Kasumi-1 (cell line): ENCODE results near the gene ARHGEF33.
"Not testable (repeated sequence)": the region's sequence is repeated elsewhere in the genome, so short reads cannot be mapped to it uniquely, and the experiment has no call there.

Experiments
- DNase-seq, 2 experiments: peaks; one replicate each; lab custom pipeline; 2025; lab: John Stamatoyannopoulos, UW

The ARHGEF33 gene

DNA sequence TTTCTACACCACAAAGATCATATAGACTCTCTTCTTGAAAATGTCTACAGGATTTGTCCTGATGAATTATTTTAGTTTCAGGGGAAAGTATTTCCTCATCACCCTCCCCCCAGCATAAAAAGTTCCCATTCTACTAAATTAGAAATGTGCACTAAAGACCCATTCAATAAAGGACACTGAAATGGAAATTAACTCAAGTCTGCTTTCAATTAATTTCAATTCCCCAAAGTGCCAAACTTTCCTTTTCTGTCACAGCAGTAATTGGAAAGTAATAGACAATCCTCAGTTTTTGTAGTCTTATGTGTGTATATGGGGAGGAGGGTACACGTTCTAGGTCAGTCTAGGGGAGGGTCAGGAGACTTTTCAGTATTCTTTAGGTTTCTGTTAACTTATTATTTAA, 21.5 kb downstream of the ARHGEF33 start:
- no peak for DNase-seq

DNA sequence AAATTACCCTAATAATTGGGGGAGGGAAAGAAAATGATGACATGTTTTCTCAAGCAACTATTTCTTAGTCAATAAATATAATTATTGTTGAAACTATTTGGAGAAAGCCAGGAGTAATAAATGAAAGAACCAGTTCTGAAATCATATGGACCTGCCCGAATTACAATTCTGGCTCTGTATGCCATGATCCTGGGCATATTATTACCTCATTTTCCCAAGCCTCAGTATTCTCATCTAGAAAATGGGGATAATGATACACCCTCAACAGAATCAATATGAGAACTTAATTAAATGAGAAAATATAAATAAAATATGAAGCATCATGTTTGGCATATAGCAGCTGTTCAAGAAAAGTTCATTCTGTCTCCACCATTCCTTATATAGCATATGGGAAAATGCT, 22.9 kb downstream of the ARHGEF33 start:
- no peak for DNase-seq

DNA sequence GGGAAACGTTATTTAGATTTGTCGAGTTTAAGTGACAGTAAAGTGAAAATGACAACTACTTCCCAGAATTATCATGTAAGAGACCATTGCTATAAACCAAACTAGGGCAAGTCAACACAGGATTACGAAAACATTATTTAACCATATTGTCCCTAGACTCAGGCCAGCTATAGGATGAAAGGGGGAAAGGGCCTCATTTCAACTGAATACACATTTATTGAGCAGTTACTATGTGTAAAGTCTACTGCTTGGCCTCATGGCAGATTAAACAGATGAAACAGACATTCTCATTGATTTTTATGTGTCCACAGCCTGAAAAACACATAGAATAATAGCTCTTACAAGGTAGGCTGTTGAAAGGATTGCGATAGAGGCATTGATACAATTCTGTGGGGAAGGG, 32.7 kb downstream of the ARHGEF33 start:
- DNase-seq: no peak

DNA sequence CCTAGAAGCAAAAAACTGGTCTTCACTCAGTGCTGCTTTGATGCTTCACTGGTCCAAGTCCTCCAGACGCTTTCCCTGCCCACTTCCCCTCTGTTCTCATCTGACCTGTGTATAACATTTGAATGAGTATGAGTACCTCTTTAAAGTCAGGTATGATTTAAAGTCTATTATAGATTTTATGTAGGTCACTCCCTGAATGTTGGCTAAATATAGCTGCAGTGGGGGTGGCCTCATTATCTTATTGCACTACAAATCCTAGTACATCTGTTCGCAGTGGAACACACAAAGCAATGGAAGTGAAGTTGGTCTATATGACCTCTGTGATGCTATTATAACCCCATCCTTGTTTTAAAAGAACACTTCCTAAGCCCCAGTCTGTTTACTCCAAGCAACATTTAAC, 33.2 kb downstream of the ARHGEF33 start:
- no peak for DNase-seq

DNA sequence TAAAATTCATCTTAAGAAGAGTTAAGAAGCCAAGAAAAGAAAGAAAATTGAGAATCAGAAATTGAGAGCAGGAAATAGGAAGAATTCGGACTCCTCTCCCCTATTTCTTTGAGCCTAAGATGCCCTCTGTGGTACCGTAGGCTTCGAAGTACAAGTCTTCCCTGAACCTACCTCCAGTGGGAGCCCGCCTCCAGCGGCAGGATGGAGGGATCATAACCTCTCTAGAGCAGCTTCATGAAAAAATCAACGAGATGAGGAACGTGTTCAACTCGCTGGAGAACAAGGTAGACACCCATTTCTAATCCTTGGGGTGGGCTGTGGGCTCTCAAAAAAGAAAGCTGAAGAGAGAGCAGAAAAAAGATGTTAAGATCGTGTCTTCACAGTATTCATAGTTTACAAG, 36.3 kb downstream of the ARHGEF33 start:
- DNase-seq: no peak

DNA sequence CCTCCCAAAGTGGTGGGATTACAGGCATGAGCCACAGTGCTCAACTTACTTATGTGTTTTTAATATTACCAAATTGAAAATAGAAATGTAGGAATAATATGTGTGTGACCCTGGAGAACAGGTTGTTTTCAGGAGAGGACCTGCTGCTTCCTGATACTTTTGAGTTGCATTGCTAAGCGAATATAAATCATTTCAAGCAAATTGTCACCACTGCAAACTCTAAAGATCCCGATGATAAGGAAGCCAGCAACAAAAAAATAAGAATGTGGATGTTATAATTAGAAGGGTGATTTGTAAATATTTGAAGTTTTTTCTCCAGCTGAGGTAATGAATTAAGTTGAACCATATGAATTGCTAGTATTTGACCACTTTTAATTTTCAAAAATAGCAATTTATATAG, 40.9 kb downstream of the ARHGEF33 start:
- no peak for DNase-seq

DNA sequence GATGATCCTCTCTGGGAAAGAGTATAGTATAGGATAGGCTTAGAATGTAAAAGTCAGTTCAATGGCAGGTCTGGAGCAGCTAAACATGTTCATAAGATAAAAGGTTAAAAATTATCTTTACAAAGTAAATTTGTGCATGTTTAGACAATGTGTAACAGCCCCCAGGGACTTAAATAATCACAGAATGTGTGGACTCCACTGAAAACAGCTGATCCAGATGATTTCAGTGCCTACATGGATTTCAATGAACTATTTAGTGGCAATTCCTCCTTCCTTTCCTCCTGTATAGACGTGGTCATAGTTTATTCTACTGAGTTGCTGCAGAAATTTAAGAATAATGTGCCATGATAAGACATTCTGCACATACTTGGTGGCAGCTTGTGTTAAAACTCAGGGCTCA, 42.9 kb downstream of the ARHGEF33 start:
- no peak for DNase-seq

DNA sequence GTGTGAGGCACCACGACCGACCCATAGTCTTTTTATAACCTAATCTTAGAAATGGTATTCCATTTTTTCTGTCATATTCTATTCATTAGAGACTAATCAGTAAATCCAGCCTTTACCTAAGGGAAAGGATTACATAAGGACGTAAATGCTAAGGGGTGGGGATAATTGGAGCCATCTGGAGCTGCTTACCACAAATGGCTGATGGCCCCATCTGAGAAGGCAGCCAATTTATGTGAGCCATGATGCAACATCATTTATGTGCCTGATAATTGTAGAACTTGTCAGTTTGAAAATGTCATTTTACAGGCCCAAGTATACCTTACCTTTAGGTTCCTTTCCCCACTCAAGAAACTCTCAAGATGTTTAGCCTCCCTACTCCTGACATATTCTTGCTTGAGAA, 44.0 kb downstream of the ARHGEF33 start:
- no peak for DNase-seq

DNA sequence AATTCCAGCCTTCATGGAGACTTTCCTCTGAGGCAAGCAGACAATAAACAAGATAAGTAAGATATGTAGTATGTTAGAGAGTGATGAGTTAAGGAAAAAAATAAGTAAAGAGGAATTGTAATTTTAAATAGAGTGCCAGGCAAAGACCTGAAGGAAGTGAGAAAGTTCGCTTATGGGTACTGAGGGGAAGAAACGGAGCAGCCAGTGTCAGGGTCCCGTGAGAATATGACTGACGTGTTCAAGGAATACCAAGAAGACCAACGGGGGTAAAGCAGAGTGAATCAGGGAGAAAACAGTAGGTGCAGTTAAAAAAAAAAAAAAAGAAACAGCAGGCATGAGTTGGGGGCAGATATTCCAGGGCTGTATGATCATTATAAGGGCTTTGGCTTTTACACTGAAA, 45.1 kb downstream of the ARHGEF33 start:
- no peak for DNase-seq

DNA sequence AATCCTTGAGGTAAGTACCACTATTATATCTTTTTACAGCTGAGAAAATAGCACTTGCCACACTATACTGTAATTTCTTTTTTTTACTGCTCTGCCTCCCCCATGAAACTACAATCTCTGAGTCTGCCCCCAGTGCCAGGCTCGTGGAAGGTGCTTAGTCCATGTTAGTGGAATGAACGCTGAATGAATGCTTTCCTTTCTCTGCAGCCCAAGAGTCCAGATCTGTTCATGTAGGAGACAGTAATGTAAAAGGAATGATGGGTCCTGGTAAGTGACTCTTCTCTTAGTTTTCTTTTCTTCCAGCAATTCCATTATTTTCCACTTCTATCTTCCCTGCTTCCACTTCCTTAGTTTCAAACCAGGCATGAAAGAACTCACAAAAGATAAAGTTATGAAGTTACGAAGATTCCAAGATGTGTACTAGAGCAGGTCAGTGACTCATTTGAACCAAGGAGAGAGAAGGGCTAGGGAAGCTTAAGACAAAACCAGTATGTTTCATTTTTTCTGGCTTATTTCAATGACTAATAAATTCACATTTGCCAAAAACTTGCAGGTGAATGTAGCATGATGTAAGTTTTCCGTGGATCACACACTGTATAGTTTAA, 46.0 kb downstream of the ARHGEF33 start:
- DNase-seq: no peak

DNA sequence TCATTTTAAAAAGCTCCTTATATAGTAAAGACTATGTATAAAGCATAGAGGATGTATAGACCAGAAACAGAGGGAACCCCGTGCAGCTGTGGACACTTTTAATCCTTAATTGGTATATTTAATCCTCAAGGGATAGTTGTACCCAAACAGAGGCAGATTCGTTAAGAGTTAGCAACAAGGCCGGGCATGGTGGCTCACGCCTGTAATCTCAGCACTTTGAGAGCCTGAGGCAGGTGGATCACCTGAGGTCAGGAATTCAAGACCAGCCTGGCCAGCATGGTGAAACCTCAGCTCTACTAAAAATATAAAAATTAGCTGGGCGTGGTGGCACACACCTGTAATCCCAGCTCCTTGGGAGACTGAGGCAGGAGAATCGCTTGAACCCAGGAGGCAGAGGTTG, 46.8 kb downstream of the ARHGEF33 start:
- not testable (repeated sequence) for DNase-seq

DNA sequence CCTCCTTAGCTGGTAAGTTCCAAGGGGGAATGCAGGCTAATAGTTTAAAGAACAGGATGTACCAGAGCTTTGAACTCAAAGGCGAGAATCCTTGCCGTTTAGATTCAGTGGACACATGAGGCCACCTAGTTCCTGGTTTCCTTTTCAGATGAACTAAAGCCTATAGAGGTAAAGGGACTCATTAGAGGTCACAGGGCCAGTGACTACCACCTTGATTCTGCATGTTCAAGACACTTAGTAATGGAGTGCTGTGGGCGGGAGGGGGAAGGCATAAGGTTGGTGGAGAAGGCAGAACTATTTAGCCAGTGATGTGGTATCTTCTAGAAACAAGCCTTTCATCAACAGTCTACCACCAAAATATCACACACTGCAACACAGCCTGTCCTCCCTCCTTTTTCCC, 47.9 kb downstream of the ARHGEF33 start:
- no peak for DNase-seq

DNA sequence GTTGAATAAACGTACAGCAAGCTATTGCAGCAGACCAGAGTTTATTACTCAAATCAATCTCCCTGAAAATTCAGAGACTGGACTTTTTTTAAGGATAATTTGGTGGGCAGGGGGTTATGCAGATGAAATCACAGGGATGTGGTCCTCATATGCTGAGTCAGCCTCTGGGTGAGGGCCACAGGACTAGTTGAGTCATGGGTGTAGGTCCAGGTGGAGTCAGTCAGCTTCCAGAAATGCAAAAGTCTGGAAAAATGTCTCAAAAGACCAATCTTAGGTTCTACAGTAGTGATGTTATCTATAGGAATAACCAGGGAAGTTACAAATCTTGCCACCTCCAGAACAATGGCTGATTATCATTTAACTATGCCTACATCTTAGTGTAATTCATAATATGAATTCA, 51.1 kb downstream of the ARHGEF33 start:
- DNase-seq: no peak

DNA sequence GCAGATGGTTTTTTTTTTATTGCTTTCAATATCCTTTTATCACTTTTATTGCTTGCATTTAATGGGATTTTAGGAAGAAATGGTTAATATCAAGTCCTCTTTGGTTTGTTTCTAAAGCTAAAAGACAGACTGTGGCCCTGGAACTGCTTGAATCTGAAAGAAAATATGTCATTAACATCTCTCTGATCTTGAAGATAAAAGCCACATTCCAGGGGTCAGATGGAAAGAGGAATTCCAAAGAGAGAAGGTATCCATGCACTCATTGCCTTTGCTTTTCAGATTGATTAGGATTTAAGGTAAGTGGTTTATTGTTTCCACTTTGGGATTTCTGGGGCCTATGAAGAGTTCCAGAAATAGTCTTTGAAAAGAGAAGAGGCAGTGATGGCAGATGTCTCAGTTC, 54.1 kb downstream of the ARHGEF33 start:
- no peak for DNase-seq

DNA sequence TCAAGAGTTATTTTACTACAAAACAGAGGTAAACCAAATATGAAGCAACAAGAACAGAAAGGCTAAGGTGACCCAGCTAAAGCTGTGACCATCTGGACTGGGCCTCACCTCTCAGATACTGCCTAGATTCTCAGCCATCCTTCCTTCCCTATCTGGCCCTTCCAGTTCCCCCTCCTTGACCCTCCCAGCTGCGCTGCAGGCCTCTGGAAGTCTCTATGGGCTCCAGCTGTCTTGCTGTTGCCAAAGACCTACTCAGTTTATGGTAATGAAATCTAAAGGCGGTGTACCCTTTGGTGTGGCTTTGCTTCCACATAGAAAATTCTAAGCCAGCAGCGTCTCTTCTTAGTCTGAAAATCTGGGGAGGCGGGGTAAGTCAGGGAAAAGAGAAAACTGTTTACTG, 55.7 kb downstream of the ARHGEF33 start:
- no peak for DNase-seq

DNA sequence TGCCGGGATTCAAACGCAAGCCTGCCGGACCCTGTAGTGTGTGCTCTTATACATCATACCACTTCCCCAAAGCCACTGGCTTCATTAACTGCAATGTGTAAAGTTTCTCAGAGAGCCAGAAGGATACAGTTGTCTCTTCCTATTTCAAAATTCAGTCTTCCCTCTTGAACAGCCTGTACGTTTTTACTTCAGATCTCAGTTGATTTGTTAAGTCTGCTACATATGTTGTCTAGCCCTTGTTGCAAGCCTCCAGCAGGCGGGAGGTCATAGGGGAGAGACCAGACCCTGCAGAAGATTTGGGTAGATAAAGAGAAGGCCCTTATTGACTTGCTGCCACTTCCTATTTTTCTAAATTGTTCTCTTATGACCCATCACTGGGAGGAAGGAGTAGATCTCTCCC, 56.2 kb downstream of the ARHGEF33 start:
- DNase-seq: peak; percentile 57 to 76

DNA sequence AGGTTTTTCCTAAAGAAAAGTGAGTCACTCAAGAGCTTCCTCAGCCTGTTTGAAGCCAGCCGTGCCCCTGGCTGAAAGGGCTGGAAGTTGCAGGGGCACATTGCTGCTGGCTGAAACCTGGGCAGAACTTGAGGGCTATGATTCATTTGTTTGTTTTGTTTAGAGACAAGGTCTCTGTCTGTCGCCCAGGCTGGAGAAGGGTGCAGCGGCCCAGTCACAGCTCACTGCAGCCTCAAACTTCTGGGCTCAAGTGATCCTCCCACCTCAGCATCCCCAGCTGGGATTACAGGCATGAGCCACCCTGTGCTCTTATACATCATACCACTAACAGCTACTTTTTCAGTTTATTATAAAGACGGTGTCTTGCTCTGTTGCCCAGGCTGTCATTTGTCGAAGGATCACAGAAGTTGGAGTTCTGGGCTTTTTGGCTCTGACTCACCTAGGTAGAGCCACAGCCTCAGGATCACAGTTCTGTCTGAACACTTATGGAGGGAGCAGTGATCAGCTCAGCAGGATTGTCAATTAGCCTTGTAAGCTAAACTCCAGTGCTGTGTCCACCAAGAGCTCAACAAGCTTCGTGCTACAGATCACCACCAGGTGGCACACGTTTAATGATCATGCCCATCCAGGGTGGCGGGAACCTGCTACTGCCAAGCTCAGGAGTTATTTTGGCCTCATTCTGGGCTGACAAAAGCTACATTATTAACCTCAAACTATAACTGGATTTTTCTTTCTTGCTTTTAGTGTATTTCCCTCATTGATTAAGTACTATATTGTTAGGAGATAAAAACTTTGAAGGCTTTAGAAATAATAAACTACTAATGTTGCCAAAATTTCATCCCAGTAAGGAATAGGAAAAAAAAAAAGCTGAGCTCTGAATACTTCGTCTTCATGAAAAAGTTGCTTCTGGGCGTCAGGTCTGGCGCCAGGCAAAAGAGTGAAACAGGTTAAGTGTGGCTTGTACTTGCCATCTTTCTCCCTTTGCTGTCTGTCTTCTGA, 57.9 kb downstream of the ARHGEF33 start:
- DNase-seq: peak; percentile 78 to 79

DNA sequence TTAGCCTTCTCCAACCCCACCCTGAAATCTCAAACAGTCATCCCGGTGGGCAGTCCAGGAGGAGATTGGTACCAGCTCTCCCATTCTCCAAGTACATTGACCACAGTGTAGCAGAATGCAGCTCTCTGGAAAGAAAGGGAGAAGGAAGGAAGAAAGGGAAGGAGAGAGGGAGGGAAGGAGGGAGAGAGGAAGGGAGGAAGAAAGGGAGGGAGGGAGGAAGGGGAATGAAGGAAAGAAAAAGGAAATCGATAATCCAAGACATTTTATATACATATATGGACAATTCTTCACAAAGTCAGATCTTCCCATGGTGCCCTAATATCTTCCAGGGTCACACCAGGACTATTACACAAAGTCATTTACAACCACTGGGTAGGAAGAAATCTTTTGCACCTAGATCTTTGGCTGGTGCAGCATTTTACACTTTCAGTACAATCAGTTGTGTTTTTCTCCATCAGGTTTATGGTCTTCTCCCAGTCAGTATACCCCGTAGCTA, 58.8 kb downstream of the ARHGEF33 start:
- no peak for DNase-seq

DNA sequence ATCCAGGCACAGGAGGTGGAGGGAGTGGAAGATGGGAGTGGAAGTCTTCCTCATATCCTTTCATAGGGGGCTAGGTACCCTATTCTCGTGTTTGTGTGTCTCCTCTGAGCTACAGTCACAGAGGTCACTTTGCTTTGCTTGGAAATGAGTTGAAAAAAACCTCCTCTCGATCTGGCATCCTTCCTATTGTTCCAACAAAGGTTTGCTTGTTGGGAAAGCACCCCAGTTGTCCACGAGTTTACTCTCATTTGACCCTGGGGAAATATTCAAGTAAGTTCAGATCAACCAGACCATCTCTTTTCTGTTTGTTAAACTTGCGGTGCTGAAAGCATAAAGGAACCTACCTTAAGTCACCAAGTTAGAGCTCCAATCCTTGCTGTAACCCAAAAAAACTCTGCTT, 59.3 kb downstream of the ARHGEF33 start:
- DNase-seq: no peak

DNA sequence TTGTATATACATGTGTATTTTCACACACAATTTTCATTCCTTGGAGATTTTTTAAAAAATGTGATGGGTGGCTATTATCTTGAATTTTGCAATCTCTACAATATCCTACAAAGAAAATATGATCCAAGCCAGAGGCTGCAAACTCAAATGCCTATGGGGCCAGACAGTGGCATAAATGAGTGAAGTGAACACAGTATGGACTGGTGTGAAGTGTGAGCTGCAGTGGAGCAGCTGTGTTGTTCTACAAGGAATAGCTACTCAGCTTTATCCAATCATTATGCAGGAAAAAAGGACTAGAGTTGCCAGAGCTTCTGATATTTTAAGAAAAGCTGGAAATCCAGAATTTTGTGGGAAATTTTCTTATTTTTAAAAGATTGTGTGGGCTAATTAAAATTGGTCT, 62.1 kb downstream of the ARHGEF33 start:
- DNase-seq: no peak

DNA sequence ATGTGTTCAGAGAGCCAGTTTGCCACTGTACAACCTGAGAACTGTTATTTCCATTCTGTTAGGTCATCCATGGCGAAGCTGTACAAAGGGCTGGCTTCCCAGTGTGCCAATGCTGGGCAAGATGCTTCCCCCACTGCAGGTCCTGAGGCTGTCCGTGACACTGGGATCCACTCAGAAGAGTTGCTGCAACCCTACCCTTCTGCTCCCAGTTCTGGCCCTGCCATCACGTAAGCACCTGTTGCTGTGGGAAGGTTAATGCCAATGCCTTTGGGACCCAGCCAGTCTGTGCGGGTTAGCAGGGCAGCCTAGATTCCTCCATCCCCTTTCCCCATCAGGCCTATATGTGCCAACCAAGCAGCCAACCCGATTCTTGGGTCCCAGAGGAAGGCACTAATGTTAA, 68.3 kb downstream of the ARHGEF33 start:
- no peak for DNase-seq

DNA sequence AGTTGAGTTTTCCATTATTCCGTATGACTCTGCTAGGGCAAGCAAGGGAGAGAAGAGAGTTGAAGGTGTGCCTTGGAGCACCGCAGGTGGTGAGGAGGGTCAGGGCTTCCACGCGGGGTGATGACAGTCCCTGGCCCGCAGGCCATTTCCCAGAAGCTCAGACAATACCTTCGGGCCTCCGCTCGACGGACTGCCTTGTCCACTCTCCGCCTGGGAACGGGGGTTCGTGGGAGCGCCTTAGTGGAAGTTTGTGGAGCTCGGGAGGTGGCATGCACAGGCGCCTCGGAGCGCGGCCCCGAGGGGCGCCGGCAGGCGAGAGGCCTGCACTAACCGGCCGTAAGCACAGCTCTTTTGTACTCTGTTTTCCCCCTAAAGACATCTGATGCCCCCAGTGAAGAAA, 69.8 kb downstream of the ARHGEF33 start:
- no peak for DNase-seq

DNA sequence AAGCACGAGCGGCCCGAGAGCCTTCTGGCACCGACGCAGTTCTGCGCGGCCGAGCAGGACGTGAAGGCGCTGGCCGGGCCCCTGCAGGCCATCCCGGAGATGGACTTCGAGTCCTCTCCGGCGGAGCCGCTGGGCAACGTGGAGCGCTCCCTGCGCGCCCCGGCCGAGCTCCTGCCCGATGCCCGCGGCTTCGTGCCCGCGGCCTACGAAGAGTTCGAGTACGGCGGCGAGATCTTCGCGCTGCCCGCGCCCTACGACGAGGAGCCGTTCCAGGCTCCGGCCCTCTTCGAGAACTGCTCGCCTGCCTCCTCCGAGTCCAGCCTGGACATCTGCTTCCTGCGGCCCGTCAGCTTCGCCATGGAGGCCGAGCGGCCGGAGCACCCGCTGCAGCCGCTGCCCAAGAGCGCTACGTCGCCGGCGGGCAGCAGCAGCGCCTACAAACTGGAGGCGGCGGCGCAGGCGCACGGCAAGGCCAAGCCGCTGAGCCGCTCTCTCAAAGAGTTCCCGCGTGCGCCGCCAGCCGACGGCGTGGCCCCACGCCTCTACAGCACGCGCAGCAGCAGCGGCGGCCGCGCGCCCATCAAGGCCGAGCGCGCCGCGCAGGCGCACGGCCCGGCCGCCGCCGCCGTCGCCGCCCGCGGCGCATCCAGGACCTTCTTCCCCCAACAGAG, 70.4 kb downstream of the ARHGEF33 start:
- DNase-seq: no peak
